ENCODE measurements around the gene KMT2A. TPM values are rescaled to one million over a fixed set of nuclear protein-coding genes. Genes with fewer than 3 reads are reported as not detected.
"Not testable (repeated sequence)": the region's sequence is repeated elsewhere in the genome, so short reads cannot be mapped to it uniquely, and the experiment has no call there.

Gene KMT2A
- polyA plus RNA-seq (2013, experiment 1 of 2), result 26.7 TPM
- 21.2 TPM for polyA plus RNA-seq (2013, experiment 2 of 2)

- peaks cover 14% of the 10 kb centered on the region for H3K36me3 ChIP-seq (ENCODE audit: control insufficient read depth, insufficient read depth, low read length)
- no peaks in the 10 kb centered on the region for H3K9me3 ChIP-seq (ENCODE audit: control insufficient read depth, low read length)
- 0% methylated on average over 50 to 54 of the region's 83 CpGs for WGBS, 2 experiments (ENCODE audit: insufficient coverage in 2 of 2)
- peak within 1 kb of the TSS; percentile 83 for H3K27ac ChIP-seq (ENCODE audit: low read depth, low read length, severe bottlenecking)
- peak within 1 kb of the TSS; percentile 94 for H3K4me3 ChIP-seq (ENCODE audit: extremely low read depth, insufficient read depth, low read length, poor library complexity, severe bottlenecking)
- peaks cover 13% of the 10 kb centered on the region for H3K4me1 ChIP-seq (ENCODE audit: control insufficient read depth, insufficient read depth, low read length, poor library complexity, severe bottlenecking)
Measured at GRCh38 chr11:118435893-118436624, at the start of gene KMT2A. TSS of gene KMT2A (plus strand) at chr11:118436492. CDS start at chr11:118436513, 21 bp downstream.

- 100% methylated on average over 1 to 3 of the region's 6 CpGs for WGBS, 2 experiments (ENCODE audit: insufficient coverage in 2 of 2)
- Histone ChIP-seq H3K4me3 (ENCODE audit: extremely low read depth, insufficient read depth, low read length, poor library complexity, severe bottlenecking) (no peak overlapping the region), H3K36me3 (ENCODE audit: control insufficient read depth, insufficient read depth, low read length) (peaks cover 60% of the 10 kb centered on the region), H3K27ac (ENCODE audit: low read depth, low read length, severe bottlenecking) (no peak overlapping the region), H3K4me1 (ENCODE audit: control insufficient read depth, insufficient read depth, low read length, poor library complexity, severe bottlenecking) (no peaks in the 10 kb centered on the region), H3K9me3 (ENCODE audit: control insufficient read depth, low read length) (no peaks in the 10 kb centered on the region)
Measured at GRCh38 chr11:118396097-118396501, 40.2 kb upstream of the KMT2A start.

DNA sequence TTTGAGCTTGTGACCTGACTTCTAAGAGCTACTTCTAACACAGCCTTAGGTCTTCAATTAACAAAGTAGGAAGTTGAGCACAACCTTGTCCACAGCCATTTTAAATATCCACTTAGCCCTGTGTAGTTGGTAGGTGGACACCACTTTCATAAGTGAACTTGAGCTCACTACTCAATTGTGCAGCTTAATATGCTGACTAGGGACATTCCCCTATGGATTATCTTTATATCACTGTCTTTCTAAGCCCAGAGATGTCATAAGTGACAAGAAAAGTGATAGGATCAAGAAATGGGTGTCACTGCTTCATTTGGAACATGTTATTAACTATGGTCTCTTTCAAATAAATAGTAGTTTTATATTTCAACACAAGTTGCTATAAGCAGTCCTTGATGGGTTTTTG, 38.8 kb upstream of the KMT2A start:
- Histone ChIP-seq H3K36me3 (ENCODE audit: control insufficient read depth, insufficient read depth, low read length) (peaks cover 54% of the 10 kb centered on the region), H3K4me1 (ENCODE audit: control insufficient read depth, insufficient read depth, low read length, poor library complexity, severe bottlenecking) (no peaks in the 10 kb centered on the region), H3K4me3 (ENCODE audit: extremely low read depth, insufficient read depth, low read length, poor library complexity, severe bottlenecking) (no peak overlapping the region), H3K27ac (ENCODE audit: low read depth, low read length, severe bottlenecking) (no peak overlapping the region), H3K9me3 (ENCODE audit: control insufficient read depth, low read length) (no peaks in the 10 kb centered on the region)

GRCh38 chr11:118398791-118399559, 37.3 kb upstream of the KMT2A start:
- H3K36me3 ChIP-seq (ENCODE audit: control insufficient read depth, insufficient read depth, low read length), result peaks cover 39% of the 10 kb centered on the region
- 91 to 95% methylated on average over 1 to 2 of the region's 3 CpGs for WGBS, 2 experiments (ENCODE audit: insufficient coverage in 2 of 2)
- H3K4me1 ChIP-seq (ENCODE audit: control insufficient read depth, insufficient read depth, low read length, poor library complexity, severe bottlenecking), result peaks cover 4% of the 10 kb centered on the region
- H3K4me3 ChIP-seq (ENCODE audit: extremely low read depth, insufficient read depth, low read length, poor library complexity, severe bottlenecking), result no peak overlapping the region
- H3K9me3 ChIP-seq (ENCODE audit: control insufficient read depth, low read length), result no peaks in the 10 kb centered on the region
- H3K27ac ChIP-seq (ENCODE audit: low read depth, low read length, severe bottlenecking), result peak overlapping the region; percentile 50

- WGBS, 2 experiments (ENCODE audit: insufficient coverage in 2 of 2), result 0 to 1% methylated on average over 44 to 50 of the region's 51 CpGs
- Histone ChIP-seq H3K36me3 (ENCODE audit: control insufficient read depth, insufficient read depth, low read length) (peaks cover 38% of the 10 kb centered on the region), H3K9me3 (ENCODE audit: control insufficient read depth, low read length) (no peaks in the 10 kb centered on the region), H3K27ac (ENCODE audit: low read depth, low read length, severe bottlenecking) (peak within 1 kb of the TSS; percentile 94), H3K4me3 (ENCODE audit: extremely low read depth, insufficient read depth, low read length, poor library complexity, severe bottlenecking) (peak within 1 kb of the TSS; percentile 88), H3K4me1 (ENCODE audit: control insufficient read depth, insufficient read depth, low read length, poor library complexity, severe bottlenecking) (peaks cover 4% of the 10 kb centered on the region)
Measured at GRCh38 chr11:118401151-118401879, 35.0 kb upstream of the KMT2A start, which contains the start of gene ATP5MG. TSS of gene ATP5MG (plus strand) at chr11:118401606. CDS start at chr11:118401666, 60 bp downstream.

DNA sequence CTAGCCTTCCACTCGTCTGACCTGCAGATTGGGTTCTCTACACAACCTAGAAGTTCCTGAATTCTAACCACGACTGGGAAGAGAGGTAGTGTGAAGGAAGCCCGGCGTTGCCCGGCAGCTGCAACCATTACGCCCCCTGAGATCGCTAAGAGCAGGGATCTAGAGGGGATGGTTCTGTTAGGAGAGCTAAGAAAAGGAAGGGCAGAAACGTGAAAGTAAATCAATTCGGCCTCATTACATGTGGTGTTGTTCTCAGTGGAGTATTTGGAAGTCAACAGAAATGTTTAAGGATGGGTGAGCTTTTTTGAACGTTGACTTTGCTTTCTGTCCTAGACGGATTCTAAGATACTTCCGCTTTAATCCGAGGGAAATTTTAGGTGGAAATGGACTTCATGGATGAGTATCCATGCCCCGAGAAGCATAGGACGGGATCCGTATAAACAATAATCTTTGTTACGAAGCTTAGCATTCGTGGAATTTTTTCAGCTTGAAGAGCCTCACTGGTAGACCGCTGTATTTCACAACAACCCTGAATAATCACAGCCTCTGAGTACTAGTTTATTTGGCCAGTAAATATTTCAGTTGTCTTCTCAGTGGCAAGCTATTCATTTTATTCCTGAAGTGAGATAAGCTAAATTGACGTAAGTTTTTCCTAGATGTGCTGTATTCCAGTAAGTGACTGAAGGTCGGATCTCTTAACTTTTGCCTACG, 34.3 kb upstream of the KMT2A start:
- Histone ChIP-seq H3K4me1 (ENCODE audit: control insufficient read depth, insufficient read depth, low read length, poor library complexity, severe bottlenecking) (peaks cover 4% of the 10 kb centered on the region), H3K4me3 (ENCODE audit: extremely low read depth, insufficient read depth, low read length, poor library complexity, severe bottlenecking) (peak overlapping the region; percentile 88), H3K27ac (ENCODE audit: low read depth, low read length, severe bottlenecking) (peak overlapping the region; percentile 94), H3K36me3 (ENCODE audit: control insufficient read depth, insufficient read depth, low read length) (peaks cover 39% of the 10 kb centered on the region), H3K9me3 (ENCODE audit: control insufficient read depth, low read length) (no peaks in the 10 kb centered on the region)
- 7 to 12% methylated on average over 17 to 19 of the region's 22 CpGs for WGBS, 2 experiments (ENCODE audit: insufficient coverage in 2 of 2)

GRCh38 chr11:118402594-118402993, 33.7 kb upstream of the KMT2A start:
- H3K27ac ChIP-seq (ENCODE audit: low read depth, low read length, severe bottlenecking), result not testable (repeated sequence)
- 88 to 93% methylated on average over 7 of the region's 7 CpGs for WGBS, 2 experiments (ENCODE audit: insufficient coverage in 2 of 2)

GRCh38 chr11:118406599-118407166, 29.6 kb upstream of the KMT2A start:
- Histone ChIP-seq H3K36me3 (ENCODE audit: control insufficient read depth, insufficient read depth, low read length) (peaks cover 56% of the 10 kb centered on the region), H3K4me1 (ENCODE audit: control insufficient read depth, insufficient read depth, low read length, poor library complexity, severe bottlenecking) (peaks cover 4% of the 10 kb centered on the region), H3K4me3 (ENCODE audit: extremely low read depth, insufficient read depth, low read length, poor library complexity, severe bottlenecking) (no peak overlapping the region), H3K27ac (ENCODE audit: low read depth, low read length, severe bottlenecking) (no peak overlapping the region), H3K9me3 (ENCODE audit: control insufficient read depth, low read length) (no peaks in the 10 kb centered on the region)
- 98 to 100% methylated on average over 5 to 7 of the region's 7 CpGs for WGBS, 2 experiments (ENCODE audit: insufficient coverage in 2 of 2)

More at GRCh38 chr11:118402594-118402993, 33.7 kb upstream of the KMT2A start:
- not testable (repeated sequence) for H3K9me3 ChIP-seq (ENCODE audit: control insufficient read depth, low read length); H3K4me1 ChIP-seq (ENCODE audit: control insufficient read depth, insufficient read depth, low read length, poor library complexity, severe bottlenecking)
- Histone ChIP-seq H3K4me3 (ENCODE audit: extremely low read depth, insufficient read depth, low read length, poor library complexity, severe bottlenecking) (peak overlapping the region; percentile 88), H3K36me3 (ENCODE audit: control insufficient read depth, insufficient read depth, low read length) (peaks cover 40% of the 10 kb centered on the region)

DNA sequence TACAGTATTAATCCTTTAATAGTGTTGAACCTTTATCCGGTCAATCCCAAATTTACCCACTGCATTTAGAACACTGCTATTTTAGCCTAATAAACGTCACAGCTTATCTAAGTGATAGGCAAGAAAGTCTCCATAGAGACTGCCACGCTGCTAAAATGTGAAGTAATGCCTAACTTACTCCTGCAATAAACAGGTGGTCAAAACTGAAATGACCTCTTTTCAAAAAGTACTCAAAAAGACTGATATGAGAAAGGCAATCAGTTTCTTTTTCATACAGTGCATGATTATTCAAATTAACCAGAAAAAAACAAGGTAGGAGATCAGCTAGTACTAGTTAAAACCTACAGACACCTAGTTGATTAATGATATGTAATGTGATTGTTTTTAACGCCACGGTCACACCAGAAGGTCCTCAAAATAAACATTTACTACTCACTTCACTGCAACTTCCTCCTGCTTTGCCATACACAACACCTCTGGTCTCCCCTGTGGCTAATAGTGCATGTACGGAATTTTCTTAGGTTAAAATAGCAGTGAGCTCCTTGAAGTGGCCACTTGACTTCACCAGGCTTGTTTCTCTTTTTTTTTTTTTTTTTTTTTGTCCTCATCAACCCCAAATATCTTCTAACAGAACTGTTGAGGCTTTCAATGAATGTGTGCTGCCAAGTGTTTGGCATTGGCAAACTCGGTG, 26.1 kb upstream of the KMT2A start:
- no peak overlapping the region for H3K27ac ChIP-seq (ENCODE audit: low read depth, low read length, severe bottlenecking)
- H3K4me1 ChIP-seq (ENCODE audit: control insufficient read depth, insufficient read depth, low read length, poor library complexity, severe bottlenecking), result peaks cover 2% of the 10 kb centered on the region
- H3K4me3 ChIP-seq (ENCODE audit: extremely low read depth, insufficient read depth, low read length, poor library complexity, severe bottlenecking), result no peak overlapping the region
- H3K36me3 ChIP-seq (ENCODE audit: control insufficient read depth, insufficient read depth, low read length), result peaks cover 46% of the 10 kb centered on the region
- no peaks in the 10 kb centered on the region for H3K9me3 ChIP-seq (ENCODE audit: control insufficient read depth, low read length)
- 91 to 100% methylated on average over 1 to 4 of the region's 7 CpGs for WGBS, 2 experiments (ENCODE audit: insufficient coverage in 2 of 2)
